Panc1 (cell line): ENCODE data around the gene PRXL2A. TPM values are rescaled to one million over a fixed set of nuclear protein-coding genes. Genes with fewer than 3 reads are reported as not detected.

Experiments
- total RNA-seq: library from RNA; stranded (reverse); gene quantifications from one replicate; pipeline ENCODE4 v1.2.1, GENCODE V29; 2021; ENCODE audit not compliant: unreplicated experiment

PRXL2A gene
- total RNA-seq, 1 experiment from 2014 or later: 89.0 TPM

Other genes starting within 250 kb of the PRXL2A start
- gene ANXA11, start 203.0 kb upstream of the PRXL2A start, total RNA-seq: 241 TPM
- gene MAT1A, start 118.9 kb upstream of the PRXL2A start, total RNA-seq: 1.5 TPM
- gene DYDC1, start 51.8 kb upstream of the PRXL2A start, total RNA-seq: not detected
- not detected for gene DYDC2, start 51.8 kb upstream of the PRXL2A start, total RNA-seq
- gene TSPAN14, start 45.8 kb downstream of the PRXL2A start, total RNA-seq: 39.0 TPM
- gene SH2D4B, start 129.4 kb downstream of the PRXL2A start, total RNA-seq: 0.10 TPM